ENCODE measurements around the gene STYXL1. TPM values are rescaled to one million over a fixed set of nuclear protein-coding genes. Genes with fewer than 3 reads are reported as not detected.
"Not testable (repeated sequence)": the region's sequence is repeated elsewhere in the genome, so short reads cannot be mapped to it uniquely, and the experiment has no call there.

Gene STYXL1
- total RNA-seq, 4 donors from 2014 or later, result 10.0 to 31.5 (median 17.3) TPM

DNA sequence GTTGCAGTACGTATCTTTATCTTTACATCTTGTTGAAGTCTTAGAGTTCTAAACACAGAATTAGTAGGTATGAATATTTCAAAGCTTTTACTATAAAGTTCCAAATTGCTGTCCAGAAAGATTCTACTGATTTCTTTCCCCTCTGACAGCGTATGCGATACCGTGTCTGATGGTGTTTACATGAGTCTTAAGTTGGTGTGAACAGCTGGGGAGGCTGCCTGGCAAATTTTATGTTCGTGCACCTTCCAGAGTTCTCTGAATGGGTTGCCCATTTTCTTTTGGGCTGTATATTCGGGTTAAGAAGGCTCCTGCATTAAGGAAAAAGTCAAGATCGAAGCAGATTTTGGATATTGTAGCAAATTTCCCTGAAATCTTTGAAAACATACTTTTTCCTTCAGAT is 8.4 kb upstream of the STYXL1 start:
- H3K36me3 ChIP-seq, result peaks cover 0 to 55% of the 10 kb centered on the region in 2 donors
- no peaks in the 10 kb centered on the region for H3K27me3 ChIP-seq
- TF ChIP-seq, protein P1, sequence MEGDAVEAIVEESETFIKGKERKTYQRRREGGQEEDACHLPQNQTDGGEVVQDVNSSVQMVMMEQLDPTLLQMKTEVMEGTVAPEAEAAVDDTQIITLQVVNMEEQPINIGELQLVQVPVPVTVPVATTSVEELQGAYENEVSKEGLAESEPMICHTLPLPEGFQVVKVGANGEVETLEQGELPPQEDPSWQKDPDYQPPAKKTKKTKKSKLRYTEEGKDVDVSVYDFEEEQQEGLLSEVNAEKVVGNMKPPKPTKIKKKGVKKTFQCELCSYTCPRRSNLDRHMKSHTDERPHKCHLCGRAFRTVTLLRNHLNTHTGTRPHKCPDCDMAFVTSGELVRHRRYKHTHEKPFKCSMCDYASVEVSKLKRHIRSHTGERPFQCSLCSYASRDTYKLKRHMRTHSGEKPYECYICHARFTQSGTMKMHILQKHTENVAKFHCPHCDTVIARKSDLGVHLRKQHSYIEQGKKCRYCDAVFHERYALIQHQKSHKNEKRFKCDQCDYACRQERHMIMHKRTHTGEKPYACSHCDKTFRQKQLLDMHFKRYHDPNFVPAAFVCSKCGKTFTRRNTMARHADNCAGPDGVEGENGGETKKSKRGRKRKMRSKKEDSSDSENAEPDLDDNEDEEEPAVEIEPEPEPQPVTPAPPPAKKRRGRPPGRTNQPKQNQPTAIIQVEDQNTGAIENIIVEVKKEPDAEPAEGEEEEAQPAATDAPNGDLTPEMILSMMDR (IDR thresholded peaks at IDR 0.05 in 4 of 5, conservative IDR thresholded peaks at IDR 0.05 in 1 of 5), result no peak
- no peak for TF ChIP-seq POLR2A (IDR thresholded peaks at IDR 0.05)
- ATAC-seq, result no peak
- in situ Hi-C loops (cut with MboI; ENCODE audit: low sequenced_read_pairs in 4 of 4), result no loop called here
- H3K27ac ChIP-seq, result peak overlapping the region; percentile 62 to 94 (median 88)
- intact Hi-C loops (cut with DNase I; ENCODE audit: low total_unique reads), result loop anchor here (10.0 kb wide), 1 partner anchor 109 kb away; no protein-coding TSS in a partner anchor
- H3K4me1 ChIP-seq, result peaks cover 54 to 74% of the 10 kb centered on the region in 2 donors
- H3K4me3 ChIP-seq, result no peak overlapping the region
- no peak for DNase-seq
- no peaks in the 10 kb centered on the region for H3K9me3 ChIP-seq

DNA sequence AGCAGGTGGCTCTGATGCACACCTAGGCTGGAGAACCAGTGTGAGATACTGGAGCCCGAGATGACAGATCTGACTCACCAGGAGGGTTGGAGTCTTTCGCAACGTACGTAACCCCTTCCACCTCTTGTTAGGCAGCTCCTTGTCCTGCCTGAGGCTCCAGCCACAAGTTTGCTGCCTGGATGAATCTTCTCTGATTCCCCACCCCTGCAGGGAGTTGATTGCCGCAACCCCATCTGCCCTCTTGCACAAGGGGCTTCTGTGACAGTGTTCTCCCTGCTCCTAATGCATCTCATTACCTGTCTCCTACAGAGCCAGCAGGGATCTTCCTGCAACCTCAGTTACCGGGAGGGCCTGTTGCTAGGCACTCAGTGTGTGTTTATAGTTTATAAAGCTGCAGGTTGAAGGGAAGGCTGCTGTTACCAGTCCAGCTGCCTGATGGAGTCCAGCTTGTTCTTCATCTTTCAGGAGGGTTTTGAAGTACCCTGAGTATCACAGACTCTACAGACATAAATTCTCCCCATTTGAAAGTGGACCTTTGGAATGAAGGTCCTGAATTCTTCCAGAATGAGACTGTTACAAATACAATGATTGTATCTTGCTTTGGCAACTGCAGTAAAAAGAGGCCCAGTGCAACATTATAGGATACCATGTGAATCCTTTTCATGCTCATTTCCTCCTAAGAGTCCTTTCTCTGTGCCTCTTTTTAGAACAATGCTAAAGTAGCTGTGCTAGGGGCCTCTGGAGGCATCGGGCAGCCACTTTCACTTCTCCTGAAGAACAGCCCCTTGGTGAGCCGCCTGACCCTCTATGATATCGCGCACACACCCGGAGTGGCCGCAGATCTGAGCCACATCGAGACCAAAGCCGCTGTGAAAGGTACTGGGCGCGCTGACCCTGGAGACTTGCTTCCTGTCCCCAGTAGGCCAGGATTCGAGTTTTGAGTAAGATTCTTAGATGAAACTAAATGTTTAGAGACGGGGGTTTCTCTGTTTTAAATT is 6.6 kb upstream of the STYXL1 start:
- Histone ChIP-seq H3K4me3 (no peak overlapping the region), H3K27ac (peak overlapping the region; percentile 54 to 94 (median 78)), H3K9me3 (no peaks in the 10 kb centered on the region), H3K27me3 (no peaks in the 10 kb centered on the region), H3K36me3 (peaks cover 0 to 39% of the 10 kb centered on the region in 2 donors), H3K4me1 (peaks cover 63 to 77% of the 10 kb centered on the region in 2 donors)
- TF ChIP-seq POLR2A (IDR thresholded peaks at IDR 0.05), result no peak
- TF ChIP-seq, protein P1 (IDR thresholded peaks at IDR 0.05 in 4 of 5, conservative IDR thresholded peaks at IDR 0.05 in 1 of 5), result no peak
- DNase-seq (peak; percentile 41 to 90), ATAC-seq (peak; percentile 76 to 83)
- in situ Hi-C loops (cut with MboI; ENCODE audit: low sequenced_read_pairs in 4 of 4) (no loop called here), intact Hi-C loops (cut with DNase I; ENCODE audit: low total_unique reads) (loop anchor here (5.0 to 10.0 kb wide), 2 partner anchors 110 to 238 kb away; no protein-coding TSS in a partner anchor)

- Histone ChIP-seq H3K4me1 (peaks cover 71 to 78% of the 10 kb centered on the region in 2 donors), H3K9me3 (no peaks in the 10 kb centered on the region), H3K36me3 (peaks cover 0 to 29% of the 10 kb centered on the region in 2 donors), H3K27ac (peak overlapping the region; percentile 54 to 94 (median 78)), H3K4me3 (no peak overlapping the region), H3K27me3 (no peaks in the 10 kb centered on the region)
- TF ChIP-seq POLR2A (IDR thresholded peaks at IDR 0.05), result no peak
- TF ChIP-seq, protein P1 (IDR thresholded peaks at IDR 0.05 in 4 of 5, conservative IDR thresholded peaks at IDR 0.05 in 1 of 5), result no peak
- in situ Hi-C loops (cut with MboI; ENCODE audit: low sequenced_read_pairs in 4 of 4), result no loop called here
- no peak for ATAC-seq
- DNase-seq, result no peak
- intact Hi-C loops (cut with DNase I; ENCODE audit: low total_unique reads), result loop anchor here (5.0 to 10.0 kb wide), 2 partner anchors 111 to 239 kb away; no protein-coding TSS in a partner anchor
Measured at GRCh38 chr7:76053461-76053860, 5.7 kb upstream of the STYXL1 start.

DNA sequence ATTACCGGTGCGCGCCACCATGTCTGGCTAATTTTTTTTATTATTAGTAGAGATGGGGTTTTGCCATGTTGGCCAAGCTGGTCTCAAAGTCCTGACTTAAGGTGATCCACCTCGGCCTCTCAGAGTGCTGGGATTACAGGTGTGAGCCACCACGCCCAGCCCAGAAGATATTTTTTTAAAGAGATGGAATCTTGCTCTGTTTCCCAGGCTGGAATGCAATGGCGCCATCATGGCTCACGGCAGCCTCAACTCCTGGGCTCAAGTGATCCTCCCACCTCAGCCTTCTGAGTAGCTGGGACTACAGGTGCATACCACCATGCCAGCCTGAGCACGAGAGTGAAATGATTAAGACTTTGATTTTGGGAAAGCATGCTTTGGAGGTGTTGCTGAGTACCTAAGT is 4.9 kb upstream of the STYXL1 start:
- in situ Hi-C loops (cut with MboI; ENCODE audit: low sequenced_read_pairs in 4 of 4); H3K9me3 ChIP-seq; H3K4me3 ChIP-seq; H3K27me3 ChIP-seq; DNase-seq; ATAC-seq: not testable (repeated sequence)
- peaks cover 64 to 70% of the 10 kb centered on the region in 2 donors for H3K4me1 ChIP-seq
- H3K27ac ChIP-seq, result peak overlapping the region; percentile 54 to 94 (median 78)
- intact Hi-C loops (cut with DNase I; ENCODE audit: low total_unique reads), result loop anchor here (5.0 to 10.0 kb wide), 2 partner anchors 112 to 240 kb away; no protein-coding TSS in a partner anchor
- peaks cover 0 to 22% of the 10 kb centered on the region in 2 donors for H3K36me3 ChIP-seq

DNA sequence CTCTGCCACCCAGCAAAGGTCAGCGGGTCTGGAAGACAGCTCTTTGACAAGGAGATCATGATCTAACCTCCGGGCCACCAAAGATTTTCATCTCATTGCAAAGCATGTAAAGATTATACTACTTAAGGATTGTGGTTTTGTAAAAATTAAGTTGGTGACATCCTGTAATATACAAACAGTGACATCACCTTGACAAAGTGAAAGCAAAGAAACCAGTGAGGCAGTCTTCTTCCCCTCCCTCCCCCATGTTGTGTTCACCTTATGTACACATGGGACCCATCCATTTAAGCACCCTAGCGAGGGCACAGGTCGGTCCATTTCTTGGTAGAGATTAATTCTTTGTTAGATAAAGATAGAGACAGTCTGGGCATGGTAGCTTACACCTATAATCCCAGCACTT is 4.0 kb upstream of the STYXL1 start:
- in situ Hi-C loops (cut with MboI; ENCODE audit: low sequenced_read_pairs in 4 of 4) (no loop called here), intact Hi-C loops (cut with DNase I; ENCODE audit: low total_unique reads) (loop anchor here (5.0 to 10.0 kb wide), 2 partner anchors 113 to 240 kb away; no protein-coding TSS in a partner anchor)
- H3K27me3 ChIP-seq, result no peaks in the 10 kb centered on the region
- H3K4me1 ChIP-seq, result peaks cover 59 to 65% of the 10 kb centered on the region in 2 donors
- peaks cover 0 to 15% of the 10 kb centered on the region in 2 donors for H3K36me3 ChIP-seq
- no peak for DNase-seq
- TF ChIP-seq, protein P1 (IDR thresholded peaks at IDR 0.05 in 4 of 5, conservative IDR thresholded peaks at IDR 0.05 in 1 of 5), result no peak
- no peak for TF ChIP-seq POLR2A (IDR thresholded peaks at IDR 0.05)
- no peak for ATAC-seq
- H3K27ac ChIP-seq, result peak overlapping the region; percentile 31 to 94 (median 70)
- H3K4me3 ChIP-seq, result no peak overlapping the region
- no peaks in the 10 kb centered on the region for H3K9me3 ChIP-seq

All from gastrocnemius medialis (tissue), 4 donors.